Skin of body (tissue), 2 donors: ENCODE results near the gene ATP6V0E2. TPM values are rescaled to one million over a fixed set of nuclear protein-coding genes. Genes with fewer than 3 reads are reported as not detected.
A peak's percentile ranks its signal among the peaks of the same experiment; 100 is the strongest.

Experiments used
- DNase-seq: peaks from one replicate; lab custom pipeline; 2025; lab: John Stamatoyannopoulos, UW
- total RNA-seq: library from RNA; depleted of rRNA; stranded (reverse); fragments of >200 nt; gene quantifications from one replicate; pipeline ENCODE4 v1.2.3, GENCODE V29; 2014

ATP6V0E2 gene
- total RNA-seq, 1 donor from 2014 or later: 4.1 TPM

DNA sequence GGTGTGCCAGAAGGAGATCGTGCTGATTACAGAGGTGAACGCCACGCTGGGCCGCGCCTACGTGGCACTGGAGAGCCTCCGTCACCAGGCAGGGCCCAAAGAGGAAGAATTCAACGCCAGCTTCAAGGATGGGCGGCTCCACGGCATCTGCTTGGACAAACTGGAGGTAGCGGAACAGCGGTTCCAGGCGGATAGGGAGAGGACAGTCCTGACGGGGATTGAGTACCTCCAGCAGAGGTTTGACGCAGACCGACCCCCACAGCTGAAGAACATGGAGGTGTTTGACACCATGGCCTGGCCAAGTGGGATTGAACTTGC, 12.1 kb upstream of the ATP6V0E2 start:
- no peak for DNase-seq

GRCh38 chr7:149862156-149862555, 11.6 kb upstream of the ATP6V0E2 start:
- no peak for DNase-seq

GRCh38 chr7:149863500-149863899, 10.3 kb upstream of the ATP6V0E2 start:
- no peak for DNase-seq

DNA sequence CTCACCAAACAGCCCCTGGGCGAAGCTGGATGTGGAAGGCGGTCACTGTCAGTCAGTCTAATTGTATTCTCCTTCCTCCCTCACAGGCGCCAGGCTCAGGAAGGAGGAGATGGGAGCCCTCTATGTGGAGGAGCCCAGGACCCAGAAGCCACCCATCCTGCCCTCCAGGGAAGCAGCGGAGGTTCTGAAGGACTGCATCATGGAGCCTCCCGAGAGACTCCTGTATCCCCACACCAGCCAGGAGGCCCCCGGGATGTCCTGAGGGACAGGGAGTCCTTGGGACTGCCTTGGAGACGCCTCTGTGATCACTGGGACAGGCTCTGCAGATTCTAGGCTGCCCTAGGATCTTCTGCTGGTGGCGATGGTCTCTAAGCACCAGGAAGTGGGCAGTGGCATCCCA, 9.7 kb upstream of the ATP6V0E2 start:
- DNase-seq: no peak

- DNase-seq: no peak
Observed at GRCh38 chr7:149864751-149865150, 9.0 kb upstream of the ATP6V0E2 start.

- DNase-seq: no peak
Observed at GRCh38 chr7:149865437-149865836, 8.3 kb upstream of the ATP6V0E2 start.

DNA sequence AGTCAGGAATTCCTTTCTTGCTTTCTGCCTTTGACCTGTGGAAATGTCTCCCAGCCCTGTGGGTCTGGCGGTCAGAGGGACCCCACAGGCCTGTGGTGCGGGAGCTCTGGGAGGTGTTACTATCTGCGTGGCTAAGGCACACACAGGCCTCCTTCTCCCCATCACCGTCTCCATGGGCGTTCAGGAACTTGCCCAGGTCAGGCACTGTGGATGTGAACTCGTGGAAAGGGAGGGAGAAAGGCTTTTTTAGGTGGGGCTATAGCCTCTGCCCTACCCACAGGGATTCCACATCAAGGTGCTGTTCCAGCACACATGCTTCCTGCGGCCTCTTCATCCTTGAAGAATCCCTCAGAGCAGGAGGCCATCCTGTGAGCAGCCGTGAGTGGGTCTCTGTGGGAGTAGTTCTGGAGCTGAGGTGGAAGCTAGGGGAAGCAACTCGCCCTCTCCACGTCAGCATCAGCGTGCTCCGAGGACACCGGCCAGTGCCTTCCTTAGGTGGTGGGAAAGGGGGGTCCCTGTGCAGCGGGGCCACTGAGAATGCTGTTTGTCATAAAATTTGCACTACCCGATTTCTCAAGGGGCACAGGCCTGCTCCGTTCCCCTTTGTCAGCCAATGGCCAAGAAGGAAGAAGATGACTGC, 7.5 kb upstream of the ATP6V0E2 start:
- no peak for DNase-seq

DNA sequence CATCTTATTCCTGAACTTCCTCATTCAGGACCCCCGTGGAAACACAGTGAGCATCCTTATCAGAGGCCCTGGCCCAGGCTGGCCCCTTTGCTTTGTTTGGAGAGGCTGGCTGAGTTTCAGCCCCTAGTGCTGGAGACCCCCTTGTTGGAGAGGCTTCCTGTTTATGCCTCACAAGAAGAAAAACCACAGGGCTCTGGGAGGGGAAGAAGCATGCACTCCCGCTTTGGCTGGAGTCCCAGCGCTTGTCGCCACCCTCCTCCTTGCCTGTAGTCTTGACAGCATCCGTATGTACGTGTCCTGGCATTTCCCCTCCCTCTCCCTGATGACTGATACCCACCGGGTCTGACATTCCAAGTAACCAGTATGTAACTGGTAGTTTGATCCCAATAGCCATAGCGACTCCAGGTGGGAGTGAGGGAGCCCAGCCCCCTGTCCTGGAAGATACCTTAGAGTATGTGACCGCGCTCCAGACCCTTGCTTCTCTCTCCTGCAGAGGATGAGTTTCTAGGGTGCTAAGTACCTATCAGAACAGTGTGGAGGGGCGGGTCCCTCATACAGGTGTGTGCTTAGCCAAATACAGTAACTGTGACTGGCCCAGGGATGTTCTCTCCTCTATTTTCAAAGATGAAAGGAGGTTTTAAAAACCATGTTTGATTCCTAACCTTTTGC, 6.9 kb upstream of the ATP6V0E2 start:
- no peak for DNase-seq

DNA sequence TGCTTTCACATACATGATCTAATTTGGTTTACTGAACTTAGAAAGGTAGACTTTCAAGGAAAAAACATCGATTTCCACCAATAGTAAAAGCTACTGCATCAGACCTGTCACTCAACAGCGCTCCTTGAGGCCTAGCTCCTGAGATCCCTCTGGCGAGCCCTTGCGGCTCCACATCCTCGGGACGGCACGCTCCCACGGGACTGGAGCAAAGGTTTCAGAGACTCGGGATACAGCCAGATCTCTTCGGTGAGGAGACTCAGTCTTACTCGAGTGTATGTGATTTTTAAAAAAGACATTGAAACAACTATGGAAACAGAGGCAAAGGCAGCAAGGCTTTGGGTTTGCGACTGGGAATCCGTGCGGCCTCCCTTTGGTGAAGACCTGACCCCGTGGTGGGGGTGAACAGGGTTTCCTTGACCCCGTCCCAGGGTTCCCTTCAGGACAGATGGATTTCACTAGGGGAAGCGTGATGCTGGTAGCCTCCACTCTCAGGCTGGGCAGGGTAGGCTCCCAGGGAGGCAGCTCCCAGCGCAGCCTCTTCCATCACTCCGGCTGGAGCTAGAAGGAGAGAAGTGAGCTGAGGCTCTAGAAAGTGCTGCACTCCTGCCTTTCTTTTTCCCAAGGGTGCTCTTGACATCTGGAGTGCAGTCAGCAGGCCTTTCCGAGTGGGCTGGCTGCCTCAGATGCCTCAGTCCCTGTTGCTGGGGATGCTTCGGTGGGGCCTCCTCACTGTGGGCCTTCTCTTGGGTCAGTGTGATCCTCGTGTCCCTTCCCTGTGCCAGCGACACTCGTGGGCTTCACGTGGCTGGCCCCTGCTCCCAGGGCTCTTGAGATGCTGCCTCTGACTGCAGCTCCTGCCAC, 5.8 kb upstream of the ATP6V0E2 start:
- no peak for DNase-seq

GRCh38 chr7:149868623-149869290, 5.0 kb upstream of the ATP6V0E2 start:
- no peak for DNase-seq

GRCh38 chr7:149869291-149869650, 4.5 kb upstream of the ATP6V0E2 start:
- no peak for DNase-seq

GRCh38 chr7:149869867-149870266, 3.9 kb upstream of the ATP6V0E2 start:
- DNase-seq: no peak

DNA sequence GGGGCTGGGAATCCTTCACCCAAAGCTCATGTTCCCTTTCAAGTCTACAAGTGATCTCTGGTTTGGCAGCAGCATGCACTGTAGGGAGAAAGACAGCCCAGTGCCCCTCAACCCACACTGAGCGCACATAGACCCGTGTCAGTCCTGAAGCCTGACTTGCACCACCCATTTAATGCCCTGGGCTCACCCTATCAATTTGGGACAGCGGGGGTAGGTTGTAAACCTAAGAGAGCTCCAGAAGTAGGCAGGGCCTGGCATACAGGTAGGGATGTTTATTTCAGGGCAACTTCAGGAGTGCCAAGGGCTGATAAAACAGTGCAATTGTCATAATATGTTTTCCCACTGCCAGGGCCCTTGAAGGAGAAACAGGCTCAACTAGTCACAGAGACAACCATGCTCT, 3.5 kb upstream of the ATP6V0E2 start:
- no peak for DNase-seq

DNA sequence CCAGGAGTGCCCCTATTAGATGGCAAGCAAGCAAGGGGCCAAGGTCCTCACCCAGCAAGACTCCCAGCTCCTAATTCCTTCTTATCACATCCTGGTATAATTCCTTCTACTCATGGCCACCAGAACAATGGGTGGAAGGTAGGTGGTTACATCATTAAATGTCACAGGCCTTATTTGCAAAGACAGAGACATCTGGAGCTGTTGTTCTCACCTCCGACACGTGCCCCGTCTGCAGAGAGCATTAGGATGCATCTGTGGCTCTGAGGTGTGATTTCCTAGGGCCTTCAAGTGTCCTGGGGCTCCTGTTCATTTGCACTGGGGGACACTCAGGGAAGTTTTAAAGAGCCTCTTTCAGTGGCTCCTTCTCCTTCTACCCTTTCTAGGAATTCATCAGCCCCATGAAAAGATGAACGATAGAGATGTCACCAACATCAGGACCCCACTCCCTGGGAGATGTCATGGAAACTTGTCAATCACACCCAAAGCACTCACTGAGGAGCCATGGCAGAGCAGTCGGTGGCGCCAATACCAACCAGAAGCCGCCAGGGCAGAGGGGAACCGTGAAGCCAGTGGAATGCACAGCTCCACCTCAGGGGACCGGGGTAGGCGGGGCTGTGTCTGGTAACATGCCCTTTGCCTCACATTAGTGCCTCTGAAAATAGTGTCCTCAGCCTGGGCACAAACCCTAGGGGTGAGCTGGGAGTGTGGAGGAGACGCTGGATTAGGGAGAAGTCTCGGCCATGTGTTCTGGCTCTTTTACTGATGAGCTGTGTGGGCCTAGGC, 2.9 kb upstream of the ATP6V0E2 start:
- DNase-seq: no peak

- no peak for DNase-seq
Observed at GRCh38 chr7:149871576-149871975, 2.2 kb upstream of the ATP6V0E2 start.

GRCh38 chr7:149872419-149873073, 1.2 kb upstream of the ATP6V0E2 start:
- DNase-seq: peak; percentile 81

DNA sequence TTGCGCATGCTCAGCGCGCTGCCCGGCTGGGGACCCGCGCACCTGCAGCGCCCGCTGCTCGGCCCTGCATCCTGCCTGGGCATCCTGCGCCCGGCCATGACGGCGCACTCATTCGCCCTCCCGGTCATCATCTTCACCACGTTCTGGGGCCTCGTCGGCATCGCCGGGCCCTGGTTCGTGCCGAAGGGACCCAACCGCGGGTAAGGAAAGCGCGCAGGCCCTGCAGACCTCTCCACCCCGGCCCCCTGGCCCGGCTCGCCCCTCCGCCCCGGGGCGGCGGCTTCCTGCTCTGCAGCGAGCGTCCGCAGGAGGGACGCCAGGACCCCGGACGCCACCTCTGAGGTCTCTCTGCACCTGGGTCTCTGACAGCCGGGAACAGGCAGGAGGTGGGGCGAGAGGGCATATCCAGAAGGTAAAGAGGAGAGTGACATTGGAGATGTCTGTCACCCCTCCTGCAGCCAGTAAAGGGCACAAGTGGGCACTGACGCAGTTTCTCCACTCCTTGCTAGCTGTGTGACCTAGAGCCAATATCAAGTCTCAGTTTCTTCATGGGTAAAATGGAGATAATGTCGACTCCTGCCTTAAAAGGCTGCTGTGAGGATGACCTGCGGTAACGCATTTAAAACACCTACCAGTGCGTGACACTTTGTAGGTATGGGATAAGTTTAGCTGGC, 338 bp downstream of the ATP6V0E2 start:
- DNase-seq: no peak

DNA sequence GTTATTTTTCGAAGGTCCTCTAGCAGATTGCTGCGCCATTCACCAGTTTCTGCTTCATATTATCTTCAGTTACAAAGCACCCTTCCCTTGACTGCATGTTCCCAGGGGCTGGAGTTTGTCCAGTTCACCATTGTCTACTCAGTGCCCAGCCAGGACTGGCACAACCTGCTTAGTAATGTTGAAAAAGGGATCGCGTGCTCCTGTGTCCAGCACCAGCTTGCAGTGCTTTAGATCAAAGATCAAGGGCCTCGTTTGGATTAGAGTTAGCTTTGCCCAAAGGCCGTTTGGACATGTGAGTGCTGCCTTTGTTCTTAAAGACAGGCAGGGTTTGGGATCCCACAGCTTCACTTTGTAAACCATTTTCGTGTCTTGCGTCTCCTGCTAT, 867 bp downstream of the ATP6V0E2 start:
- no peak for DNase-seq

DNA sequence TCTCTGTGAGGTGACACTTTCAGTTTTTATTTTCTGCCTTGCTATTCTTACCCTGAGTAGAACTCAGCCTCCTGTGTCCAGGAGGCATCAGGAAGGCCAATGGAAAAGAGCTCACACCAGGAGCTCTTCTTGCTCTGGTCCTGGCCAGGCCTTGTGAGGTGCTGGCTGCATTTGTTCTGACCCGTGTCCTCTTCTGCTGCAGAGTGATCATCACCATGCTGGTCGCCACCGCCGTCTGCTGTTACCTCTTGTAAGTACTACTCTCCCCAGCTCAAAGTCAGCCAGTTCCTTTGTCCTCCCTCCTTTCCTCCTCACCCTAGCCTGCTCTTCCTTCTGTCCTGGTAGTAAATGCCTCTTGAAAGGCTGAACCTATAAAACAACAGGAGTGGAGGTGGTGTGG, 1.6 kb downstream of the ATP6V0E2 start:
- no peak for DNase-seq

GRCh38 chr7:149877890-149878522, 4.2 kb downstream of the ATP6V0E2 start:
- DNase-seq: no peak
